RPMI8226 (cell line): ENCODE results near the gene MICAL2.

Experiments used
- DNase-seq: peaks from one replicate; pipeline ENCODE4 v3.0.0-alpha.2; 2015

The MICAL2 gene

GRCh38 chr11:12216671-12217374, 106.4 kb downstream of the MICAL2 start:
- peak; percentile 62 for DNase-seq

GRCh38 chr11:12217879-12218278, 107.5 kb downstream of the MICAL2 start:
- DNase-seq: no peak

GRCh38 chr11:12218909-12219308, 108.5 kb downstream of the MICAL2 start:
- DNase-seq: no peak

GRCh38 chr11:12219757-12220156, 109.4 kb downstream of the MICAL2 start:
- no peak for DNase-seq

GRCh38 chr11:12220305-12220704, 109.9 kb downstream of the MICAL2 start:
- no peak for DNase-seq

GRCh38 chr11:12221051-12221535, 110.7 kb downstream of the MICAL2 start:
- DNase-seq: no peak

GRCh38 chr11:12222055-12222792, 111.8 kb downstream of the MICAL2 start:
- DNase-seq: no peak

GRCh38 chr11:12223771-12224536, 113.6 kb downstream of the MICAL2 start:
- DNase-seq: no peak

GRCh38 chr11:12224537-12224893, 114.1 kb downstream of the MICAL2 start:
- peak; percentile 94 for DNase-seq

GRCh38 chr11:12225046-12225739, 114.8 kb downstream of the MICAL2 start:
- no peak for DNase-seq

- no peak for DNase-seq
Observed at GRCh38 chr11:12226093-12226492, 115.7 kb downstream of the MICAL2 start.

- DNase-seq: no peak
Observed at GRCh38 chr11:12229450-12230229, 119.2 kb downstream of the MICAL2 start.

- no peak for DNase-seq
Observed at GRCh38 chr11:12232160-12232559, 121.8 kb downstream of the MICAL2 start.

GRCh38 chr11:12232817-12233601, 122.6 kb downstream of the MICAL2 start:
- no peak for DNase-seq

- DNase-seq: no peak
Observed at GRCh38 chr11:12233602-12233925, 123.2 kb downstream of the MICAL2 start.

- DNase-seq: no peak
Observed at GRCh38 chr11:12234221-12234620, 123.8 kb downstream of the MICAL2 start.

GRCh38 chr11:12235080-12235479, 124.7 kb downstream of the MICAL2 start:
- no peak for DNase-seq

- DNase-seq: no peak
Observed at GRCh38 chr11:12235553-12235946, 125.2 kb downstream of the MICAL2 start.

GRCh38 chr11:12235947-12236743, 125.8 kb downstream of the MICAL2 start:
- DNase-seq: peak; percentile 43

- no peak for DNase-seq
Observed at GRCh38 chr11:12236744-12237101, 126.3 kb downstream of the MICAL2 start.

- no peak for DNase-seq
Observed at GRCh38 chr11:12237381-12237784, 127.0 kb downstream of the MICAL2 start.
